ENCODE results near the gene UBR4.

- no peak for TF ChIP-seq CTCF (IDR thresholded peaks at IDR 0.05)
- TF ChIP-seq POLR2A (IDR thresholded peaks at IDR 0.05), result no peak
Observed at GRCh38 chr1:19190468-19190867, 19.6 kb downstream of the UBR4 start.
